ENCODE results near the gene RAET1G. TPM values are rescaled to one million over a fixed set of nuclear protein-coding genes. Genes with fewer than 3 reads are reported as not detected.
"Not testable (repeated sequence)": the region's sequence is repeated elsewhere in the genome, so short reads cannot be mapped to it uniquely, and the experiment has no call there.

The RAET1G gene, protein sequence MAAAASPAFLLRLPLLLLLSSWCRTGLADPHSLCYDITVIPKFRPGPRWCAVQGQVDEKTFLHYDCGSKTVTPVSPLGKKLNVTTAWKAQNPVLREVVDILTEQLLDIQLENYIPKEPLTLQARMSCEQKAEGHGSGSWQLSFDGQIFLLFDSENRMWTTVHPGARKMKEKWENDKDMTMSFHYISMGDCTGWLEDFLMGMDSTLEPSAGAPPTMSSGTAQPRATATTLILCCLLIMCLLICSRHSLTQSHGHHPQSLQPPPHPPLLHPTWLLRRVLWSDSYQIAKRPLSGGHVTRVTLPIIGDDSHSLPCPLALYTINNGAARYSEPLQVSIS
- total RNA-seq, result not detected

- Mint-ChIP-seq H3K4me1 (peaks cover 35% of the 10 kb centered on the region), H3K27me3 (peaks cover 62% of the 10 kb centered on the region), H3K4me3 (peak within 1 kb of the TSS; percentile 73), H3K36me3 (ENCODE audit: low read depth) (no peaks in the 10 kb centered on the region), H3K9me3 (no peaks in the 10 kb centered on the region), H3K27ac (no peak within 1 kb of the TSS)
- POLR2A ChIA-PET, result no interaction called here
- DNase-seq, result peak; percentile 88
- CTCF ChIA-PET, result interaction anchor here (1.0 to 1.2 kb wide), 2 partner anchors 88 to 473 kb away, joined by 3 read pairs; no protein-coding TSS in a partner anchor
Observed at GRCh38 chr6:149922642-149923326, at the start of gene RAET1G. Gene RAET1G (minus strand): TSS chr6:149923121. CDS start chr6:149923010, 111 bp downstream.

- DNase-seq, result no peak
- no peaks in the 10 kb centered on the region for H3K9me3 Mint-ChIP-seq
- no peak overlapping the region for H3K4me3 Mint-ChIP-seq
- POLR2A ChIA-PET, result no interaction called here
- no peak overlapping the region for H3K27ac Mint-ChIP-seq
- H3K4me1 Mint-ChIP-seq, result peaks cover 15% of the 10 kb centered on the region
- CTCF ChIA-PET, result no interaction called here
- H3K36me3 Mint-ChIP-seq (ENCODE audit: low read depth), result peaks cover 2% of the 10 kb centered on the region
- H3K27me3 Mint-ChIP-seq, result peaks cover 84% of the 10 kb centered on the region
Observed at GRCh38 chr6:149969635-149970034, 46.7 kb upstream of the RAET1G start.

- H3K4me3 Mint-ChIP-seq; H3K9me3 Mint-ChIP-seq; CTCF ChIA-PET; POLR2A ChIA-PET; DNase-seq; H3K27ac Mint-ChIP-seq; H3K36me3 Mint-ChIP-seq (ENCODE audit: low read depth): not testable (repeated sequence)
- H3K27me3 Mint-ChIP-seq, result peaks cover 84% of the 10 kb centered on the region
- H3K4me1 Mint-ChIP-seq, result peaks cover 16% of the 10 kb centered on the region
Observed at GRCh38 chr6:149968909-149969308, 46.0 kb upstream of the RAET1G start.

GRCh38 chr6:149967999-149968398 lies 45.1 kb upstream of the RAET1G start:
- H3K36me3 Mint-ChIP-seq (ENCODE audit: low read depth); POLR2A ChIA-PET; DNase-seq; H3K27ac Mint-ChIP-seq; H3K9me3 Mint-ChIP-seq; H3K4me3 Mint-ChIP-seq; CTCF ChIA-PET: not testable (repeated sequence)
- Mint-ChIP-seq H3K4me1 (peaks cover 22% of the 10 kb centered on the region), H3K27me3 (peaks cover 87% of the 10 kb centered on the region)

- Mint-ChIP-seq H3K9me3 (no peaks in the 10 kb centered on the region), H3K4me1 (peaks cover 26% of the 10 kb centered on the region), H3K27ac (no peak overlapping the region), H3K36me3 (ENCODE audit: low read depth) (peaks cover 7% of the 10 kb centered on the region), H3K27me3 (peaks cover 84% of the 10 kb centered on the region), H3K4me3 (no peak overlapping the region)
- DNase-seq, result no peak
- CTCF ChIA-PET, result no interaction called here
- POLR2A ChIA-PET, result no interaction called here
Observed at GRCh38 chr6:149967591-149967990, 44.7 kb upstream of the RAET1G start.

- H3K27me3 Mint-ChIP-seq, result peaks cover 80% of the 10 kb centered on the region
- H3K36me3 Mint-ChIP-seq (ENCODE audit: low read depth); POLR2A ChIA-PET; CTCF ChIA-PET; H3K27ac Mint-ChIP-seq; H3K9me3 Mint-ChIP-seq; DNase-seq: not testable (repeated sequence)
- H3K4me1 Mint-ChIP-seq, result peaks cover 26% of the 10 kb centered on the region
- peak overlapping the region; percentile 34 for H3K4me3 Mint-ChIP-seq
Observed at GRCh38 chr6:149966319-149966718, 43.4 kb upstream of the RAET1G start.

- Mint-ChIP-seq H3K27me3 (peaks cover 81% of the 10 kb centered on the region), H3K27ac (peak overlapping the region; percentile 50), H3K4me1 (peaks cover 26% of the 10 kb centered on the region), H3K9me3 (no peaks in the 10 kb centered on the region), H3K36me3 (ENCODE audit: low read depth) (peaks cover 7% of the 10 kb centered on the region), H3K4me3 (peak overlapping the region; percentile 81)
- CTCF ChIA-PET, result no interaction called here
- no peak for DNase-seq
- POLR2A ChIA-PET, result no interaction called here
Observed at GRCh38 chr6:149965194-149966020, 42.5 kb upstream of the RAET1G start.

- H3K9me3 Mint-ChIP-seq, result no peaks in the 10 kb centered on the region
- ChIA-PET POLR2A (interaction anchor here (1.0 kb wide), 1 partner anchor 8 kb away, joined by 3 read pairs; no protein-coding TSS in a partner anchor), CTCF (interaction anchor here (0.9 kb wide), 1 partner anchor 52 kb away, joined by 3 read pairs; no protein-coding TSS in a partner anchor)
- peaks cover 77% of the 10 kb centered on the region for H3K27me3 Mint-ChIP-seq
- peak; percentile 41 for DNase-seq
- H3K27ac Mint-ChIP-seq, result peak overlapping the region; percentile 64
- H3K36me3 Mint-ChIP-seq (ENCODE audit: low read depth), result peaks cover 7% of the 10 kb centered on the region
- peak overlapping the region; percentile 81 for H3K4me3 Mint-ChIP-seq
- peaks cover 26% of the 10 kb centered on the region for H3K4me1 Mint-ChIP-seq
Observed at GRCh38 chr6:149964308-149965193, 41.6 kb upstream of the RAET1G start.

DNA sequence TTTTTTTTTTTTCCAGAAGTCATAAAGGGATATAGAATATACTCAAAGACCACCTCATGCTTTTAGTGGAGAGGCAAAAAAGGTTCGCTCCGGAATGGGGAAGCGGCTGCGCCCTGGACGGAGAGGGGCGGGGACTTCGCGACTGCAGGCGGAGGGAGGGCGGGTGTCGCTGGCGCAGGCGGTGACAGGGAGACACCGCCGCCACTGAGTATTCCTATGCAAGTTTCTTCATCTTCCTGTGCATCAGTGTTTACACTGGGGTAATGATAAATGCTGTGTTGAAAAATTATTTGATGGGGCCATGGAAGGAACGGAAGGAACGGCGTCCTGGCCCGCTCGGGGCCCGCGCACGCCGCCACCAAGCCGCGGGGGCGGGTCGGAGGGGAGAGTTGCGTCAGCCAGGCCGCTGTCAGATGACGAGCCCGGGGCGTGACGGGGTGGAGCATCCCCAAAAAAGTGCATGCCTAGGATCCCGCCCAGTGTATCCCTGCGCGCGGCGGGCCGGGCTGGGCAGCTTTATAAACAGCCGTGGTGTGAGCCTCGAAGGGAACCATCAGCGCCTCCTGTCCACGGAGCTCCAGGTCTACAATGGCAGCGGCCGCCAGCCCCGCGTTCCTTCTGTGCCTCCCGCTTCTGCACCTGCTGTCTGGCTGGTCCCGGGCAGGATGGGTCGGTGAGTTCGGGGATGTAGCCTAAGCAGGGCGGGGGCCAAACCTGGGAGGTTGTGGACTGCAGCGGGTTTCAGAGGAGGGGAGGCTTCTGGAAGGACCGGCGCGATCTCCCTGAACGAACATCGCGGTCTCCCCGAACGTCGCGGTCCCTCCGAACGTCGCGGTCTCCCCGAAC lies 40.8 kb upstream of the RAET1G start, which contains the start of gene ULBP1:
ULBP1 (plus strand) TSS at position 482 of the 846 bp plus-strand sequence; CDS start at position 589, 107 bp downstream.
- peaks cover 77% of the 10 kb centered on the region for H3K27me3 Mint-ChIP-seq
- peak within 1 kb of the TSS; percentile 64 for H3K27ac Mint-ChIP-seq
- H3K9me3 Mint-ChIP-seq, result no peaks in the 10 kb centered on the region
- peaks cover 7% of the 10 kb centered on the region for H3K36me3 Mint-ChIP-seq (ENCODE audit: low read depth)
- peak; percentile 87 for DNase-seq
- ChIA-PET CTCF (interaction anchor here (0.9 kb wide), 1 partner anchor 53 kb away, joined by 3 read pairs; no protein-coding TSS in a partner anchor), POLR2A (interaction anchor here (1.0 kb wide), 1 partner anchor 9 kb away, joined by 3 read pairs; no protein-coding TSS in a partner anchor)
- peak within 1 kb of the TSS; percentile 81 for H3K4me3 Mint-ChIP-seq
- H3K4me1 Mint-ChIP-seq, result peaks cover 26% of the 10 kb centered on the region

DNA sequence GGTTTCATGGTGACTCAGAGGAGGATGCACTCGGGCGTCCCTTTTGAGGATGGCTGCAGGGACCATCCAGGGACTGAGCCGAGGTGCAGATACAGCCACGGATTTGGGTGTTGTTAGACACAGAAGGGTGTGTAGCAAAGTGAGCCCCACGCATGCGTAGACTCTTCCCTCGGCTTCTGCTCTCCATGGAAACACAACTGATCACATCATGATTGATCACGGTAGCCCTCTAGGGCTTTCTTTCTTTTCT lies 40.2 kb upstream of the RAET1G start:
- peak overlapping the region; percentile 64 for H3K27ac Mint-ChIP-seq
- ChIA-PET POLR2A (no interaction called here), CTCF (no interaction called here)
- H3K9me3 Mint-ChIP-seq, result no peaks in the 10 kb centered on the region
- peak overlapping the region; percentile 81 for H3K4me3 Mint-ChIP-seq
- H3K27me3 Mint-ChIP-seq, result peaks cover 74% of the 10 kb centered on the region
- peak; percentile 69 for DNase-seq
- H3K4me1 Mint-ChIP-seq, result peaks cover 26% of the 10 kb centered on the region
- H3K36me3 Mint-ChIP-seq (ENCODE audit: low read depth), result peaks cover 7% of the 10 kb centered on the region

- DNase-seq, result peak; percentile 14
- CTCF ChIA-PET, result interaction anchor here (1.0 to 2.1 kb wide), 2 partner anchors 54 to 119 kb away, joined by 3 to 4 read pairs; no protein-coding TSS in a partner anchor
- Mint-ChIP-seq H3K9me3 (no peaks in the 10 kb centered on the region), H3K36me3 (ENCODE audit: low read depth) (peaks cover 7% of the 10 kb centered on the region), H3K4me1 (peaks cover 26% of the 10 kb centered on the region), H3K27me3 (peaks cover 73% of the 10 kb centered on the region), H3K4me3 (peak overlapping the region; percentile 81), H3K27ac (peak overlapping the region; percentile 64)
- POLR2A ChIA-PET, result no interaction called here
Observed at GRCh38 chr6:149962461-149963211, 39.7 kb upstream of the RAET1G start.

Data from activated CD4-positive, alpha-beta memory T cell treated with anti-CD3 and anti-CD28 coated beads, Interleukin-2, amount 10 ng/mL, durations not matched to agents 7 days and 5 days (primary cell).